Endothelial cell (in vitro differentiated cells): ENCODE measurements around the gene ENGASE. TPM values are rescaled to one million over a fixed set of nuclear protein-coding genes. Genes with fewer than 3 reads are reported as not detected.

Experiments used
- DNase-seq: peaks from one replicate; pipeline ENCODE4 v3.0.0; 2021; ENCODE audit warnings: low spot score
- H3K27ac Mint-ChIP-seq: one replicate; pipeline ENCODE4 v1.8.0; 2021; ENCODE audit warnings: mixed read lengths, inconsistent platforms; ENCODE audit not compliant: unreplicated experiment
- H3K27me3 Mint-ChIP-seq: one replicate; pipeline ENCODE4 v1.8.0; 2021; ENCODE audit warnings: mild to moderate bottlenecking, moderate library complexity, mixed read lengths, inconsistent platforms; ENCODE audit not compliant: unreplicated experiment
- H3K36me3 Mint-ChIP-seq: one replicate; pipeline ENCODE4 v1.8.0; 2021; ENCODE audit warnings: mild to moderate bottlenecking, low read depth, mixed read lengths, inconsistent platforms; ENCODE audit not compliant: unreplicated experiment
- H3K4me1 Mint-ChIP-seq: one replicate; pipeline ENCODE4 v1.8.0; 2021; ENCODE audit warnings: mild to moderate bottlenecking, mixed read lengths, inconsistent platforms; ENCODE audit not compliant: unreplicated experiment
- H3K4me3 Mint-ChIP-seq: one replicate; pipeline ENCODE4 v1.8.0; 2021; ENCODE audit warnings: mild to moderate bottlenecking, mixed read lengths, inconsistent platforms; ENCODE audit not compliant: unreplicated experiment
- H3K9me3 Mint-ChIP-seq: one replicate; pipeline ENCODE4 v1.8.0; 2021; ENCODE audit warnings: mixed read lengths, inconsistent platforms; ENCODE audit not compliant: unreplicated experiment
- CTCF ChIP-seq: fragments of 200-600 bp; sonication (generic); IDR thresholded peaks from one replicate; pipeline ENCODE4 v1.5.0; 2021; ENCODE audit warnings: antibody characterized with exemption; ENCODE audit not compliant: unreplicated experiment
- total RNA-seq: library from RNA; stranded (reverse); fragmentation: NEBNext Ultra II Directional; extraction: Animal tissue kit (Norgen Biotek cat#: 25700); gene quantifications from one replicate; pipeline ENCODE4 v1.2.1, GENCODE V29; 2021; ENCODE audit not compliant: unreplicated experiment

Gene ENGASE
- total RNA-seq, 1 donor from 2014 or later = 31.6 TPM

- Mint-ChIP-seq H3K4me3 (no peak overlapping the region), H3K9me3 (no peaks in the 10 kb centered on the region), H3K4me1 (no peaks in the 10 kb centered on the region), H3K27ac (no peak overlapping the region), H3K27me3 (peaks cover 5% of the 10 kb centered on the region), H3K36me3 (no peaks in the 10 kb centered on the region)
- no peak for TF ChIP-seq CTCF
- DNase-seq = no peak
These were observed 23.8 kb downstream of the ENGASE start for GRCh38 chr17:79098282-79098867.

- no peak for TF ChIP-seq CTCF
- Mint-ChIP-seq H3K4me3 (no peak overlapping the region), H3K4me1 (no peaks in the 10 kb centered on the region), H3K9me3 (no peaks in the 10 kb centered on the region), H3K27ac (no peak overlapping the region), H3K36me3 (no peaks in the 10 kb centered on the region), H3K27me3 (peaks cover 9% of the 10 kb centered on the region)
- no peak for DNase-seq
These were observed 25.8 kb downstream of the ENGASE start for GRCh38 chr17:79100405-79100804.

GRCh38 chr17:79101111-79101673, 26.6 kb downstream of the ENGASE start:
- H3K36me3 Mint-ChIP-seq = no peaks in the 10 kb centered on the region
- peaks cover 9% of the 10 kb centered on the region for H3K27me3 Mint-ChIP-seq
- no peak overlapping the region for H3K4me3 Mint-ChIP-seq
- TF ChIP-seq CTCF = no peak
- H3K4me1 Mint-ChIP-seq = no peaks in the 10 kb centered on the region
- DNase-seq = no peak
- no peaks in the 10 kb centered on the region for H3K9me3 Mint-ChIP-seq
- no peak overlapping the region for H3K27ac Mint-ChIP-seq

GRCh38 chr17:79102214-79102613, 27.6 kb downstream of the ENGASE start:
- Mint-ChIP-seq H3K4me3 (no peak overlapping the region), H3K27me3 (peaks cover 9% of the 10 kb centered on the region), H3K9me3 (no peaks in the 10 kb centered on the region), H3K4me1 (no peaks in the 10 kb centered on the region), H3K36me3 (no peaks in the 10 kb centered on the region), H3K27ac (no peak overlapping the region)
- TF ChIP-seq CTCF = no peak
- DNase-seq = no peak

- DNase-seq = no peak
- no peaks in the 10 kb centered on the region for H3K36me3 Mint-ChIP-seq
- H3K9me3 Mint-ChIP-seq = no peaks in the 10 kb centered on the region
- H3K4me1 Mint-ChIP-seq = no peaks in the 10 kb centered on the region
- peaks cover 9% of the 10 kb centered on the region for H3K27me3 Mint-ChIP-seq
- H3K4me3 Mint-ChIP-seq = no peak overlapping the region
- no peak overlapping the region for H3K27ac Mint-ChIP-seq
- no peak for TF ChIP-seq CTCF
These were observed 30.4 kb downstream of the ENGASE start for GRCh38 chr17:79104898-79105600.
